GM12865 (cell line): Measurements from ENCODE around the gene GRIN2B.

Experiments used
- DNase-seq: peaks from one replicate; pipeline ENCODE4 v3.0.0; 2010; ENCODE audit warnings: low read depth
- H3K4me3 ChIP-seq: 2 replicates; pipeline ENCODE4 v1.5.1; 2011; ENCODE audit warnings: mild to moderate bottlenecking, low read depth, low read length, control low read depth
- TF ChIP-seq, protein P1 (sequence below): IDR thresholded peaks from 2 replicates; pipeline ENCODE4 v1.5.1; 2011; ENCODE audit warnings: low read length, control low read depth, low read depth, inconsistent platforms; ENCODE audit not compliant: insufficient read depth; ENCODE audit errors: missing control alignments

GRIN2B gene

DNA sequence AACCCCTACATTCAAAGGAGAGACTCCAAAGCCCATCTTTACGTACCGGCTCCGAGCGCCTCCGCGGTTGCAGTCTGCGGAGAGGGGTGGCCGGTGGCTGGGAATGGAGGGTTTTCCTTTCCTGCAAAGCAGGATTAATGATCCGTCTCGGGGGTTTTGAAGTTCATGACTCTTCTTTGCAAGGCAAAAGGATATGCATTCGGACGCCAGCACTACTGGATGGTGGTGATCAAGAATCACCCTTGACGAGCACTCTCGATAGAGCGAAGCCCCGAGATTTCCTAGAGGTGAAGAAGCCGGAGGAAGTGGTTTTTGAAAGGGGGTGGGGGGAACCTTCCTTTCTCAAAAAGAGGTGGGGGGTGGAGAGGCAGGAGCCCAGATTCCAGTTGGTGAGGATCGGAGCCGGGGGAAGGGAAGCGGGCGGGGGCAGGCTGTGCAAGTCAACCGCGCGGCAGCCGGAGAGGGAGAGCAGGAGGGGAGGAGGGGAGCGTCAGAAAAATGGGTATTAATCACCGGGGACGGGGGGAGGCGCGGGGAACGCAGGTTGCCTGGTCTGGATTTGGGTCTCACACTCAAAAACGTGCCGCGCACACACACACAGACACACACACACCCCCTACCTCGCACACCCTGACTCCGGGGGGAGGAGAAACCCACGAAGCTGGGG is at the start of gene GRIN2B:
Gene GRIN2B, minus strand, starts transcription at position 307 of the 667 bp plus-strand sequence. CDS start 115,394 bp downstream, outside the sequence.
- H3K4me3 ChIP-seq: no peak within 1 kb of the TSS
- DNase-seq: no peak
- TF ChIP-seq, protein P1, sequence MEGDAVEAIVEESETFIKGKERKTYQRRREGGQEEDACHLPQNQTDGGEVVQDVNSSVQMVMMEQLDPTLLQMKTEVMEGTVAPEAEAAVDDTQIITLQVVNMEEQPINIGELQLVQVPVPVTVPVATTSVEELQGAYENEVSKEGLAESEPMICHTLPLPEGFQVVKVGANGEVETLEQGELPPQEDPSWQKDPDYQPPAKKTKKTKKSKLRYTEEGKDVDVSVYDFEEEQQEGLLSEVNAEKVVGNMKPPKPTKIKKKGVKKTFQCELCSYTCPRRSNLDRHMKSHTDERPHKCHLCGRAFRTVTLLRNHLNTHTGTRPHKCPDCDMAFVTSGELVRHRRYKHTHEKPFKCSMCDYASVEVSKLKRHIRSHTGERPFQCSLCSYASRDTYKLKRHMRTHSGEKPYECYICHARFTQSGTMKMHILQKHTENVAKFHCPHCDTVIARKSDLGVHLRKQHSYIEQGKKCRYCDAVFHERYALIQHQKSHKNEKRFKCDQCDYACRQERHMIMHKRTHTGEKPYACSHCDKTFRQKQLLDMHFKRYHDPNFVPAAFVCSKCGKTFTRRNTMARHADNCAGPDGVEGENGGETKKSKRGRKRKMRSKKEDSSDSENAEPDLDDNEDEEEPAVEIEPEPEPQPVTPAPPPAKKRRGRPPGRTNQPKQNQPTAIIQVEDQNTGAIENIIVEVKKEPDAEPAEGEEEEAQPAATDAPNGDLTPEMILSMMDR: no peak

DNA sequence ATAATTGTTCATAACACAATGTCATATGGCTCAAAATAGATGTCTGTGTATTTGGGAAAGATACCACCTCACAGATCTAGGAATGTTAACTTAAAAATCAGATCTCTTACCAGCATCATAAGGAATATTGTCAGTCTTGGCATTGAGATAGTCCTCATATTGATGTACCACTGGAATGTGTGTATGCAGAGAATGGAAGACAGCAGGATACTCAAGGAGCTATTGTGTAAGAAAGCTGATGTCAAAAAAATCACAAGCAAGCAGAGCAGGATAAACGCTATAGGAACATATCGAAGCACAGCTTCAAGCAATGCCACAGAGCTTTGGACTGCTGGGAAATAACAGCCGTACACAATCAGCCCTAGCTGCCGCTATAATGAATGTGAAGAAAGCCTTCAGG is 45.1 kb upstream of the GRIN2B start:
- DNase-seq: no peak
- H3K4me3 ChIP-seq: no peak overlapping the region
- TF ChIP-seq, protein P1: no peak

DNA sequence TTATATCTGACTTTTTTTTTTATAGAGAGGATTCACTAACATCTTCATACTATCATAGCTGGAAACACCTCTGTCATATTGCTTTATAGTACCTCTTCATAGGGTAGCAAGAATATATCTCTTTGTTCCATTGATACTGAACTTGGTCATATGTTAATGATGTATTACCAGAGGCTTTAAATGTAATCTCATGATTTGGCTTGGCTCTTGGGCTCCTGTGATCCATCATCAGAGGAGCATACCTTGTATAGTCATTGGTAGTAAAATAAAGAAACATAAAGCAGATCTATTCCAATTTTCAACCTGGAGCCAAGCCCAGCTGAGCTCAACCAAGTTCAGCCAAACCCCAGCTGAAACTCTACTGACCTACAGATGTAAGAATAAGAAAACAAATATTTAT is 43.2 kb upstream of the GRIN2B start:
- TF ChIP-seq, protein P1: no peak
- no peak for DNase-seq
- H3K4me3 ChIP-seq: no peak overlapping the region

DNA sequence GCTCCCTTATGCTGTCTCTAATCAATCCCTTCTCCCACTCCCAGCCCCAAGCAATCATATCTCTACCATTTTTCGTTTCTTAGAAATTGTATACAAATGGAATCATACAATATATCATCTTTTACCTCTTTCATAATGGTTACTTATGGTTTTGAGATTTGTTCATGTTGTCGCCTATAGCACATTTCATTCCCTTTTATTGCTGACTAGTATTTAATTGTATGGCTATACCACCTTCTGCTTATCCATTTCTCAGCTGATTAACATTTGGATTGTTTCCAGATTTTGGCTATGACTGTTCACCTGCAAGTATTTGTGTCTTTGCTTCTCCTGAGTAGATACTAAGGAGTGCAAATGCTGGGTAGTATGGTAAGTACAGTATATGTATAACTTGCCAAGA is 36.7 kb upstream of the GRIN2B start:
- TF ChIP-seq, protein P1: no peak
- DNase-seq: no peak
- no peak overlapping the region for H3K4me3 ChIP-seq

DNA sequence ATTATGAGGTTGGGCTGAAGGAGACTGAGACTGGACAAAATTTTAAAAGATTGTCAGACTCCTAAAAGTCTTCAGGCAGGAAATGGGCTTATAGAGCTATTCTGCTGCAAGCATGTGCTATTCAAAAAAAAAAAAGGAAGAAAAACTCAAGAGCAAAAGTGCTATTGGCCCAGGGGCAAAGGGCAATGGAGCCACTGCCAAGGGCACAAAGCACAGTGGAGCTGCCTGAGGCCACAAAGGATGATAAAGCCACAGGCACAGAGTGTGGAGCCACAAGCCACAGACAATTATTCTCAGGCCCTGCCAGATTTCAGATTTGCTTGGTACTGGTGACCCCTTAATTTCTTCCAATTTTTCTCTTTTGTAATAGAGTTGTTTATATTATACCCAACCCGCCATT is 29.6 kb upstream of the GRIN2B start:
- no peak for DNase-seq
- TF ChIP-seq, protein P1: no peak
- H3K4me3 ChIP-seq: no peak overlapping the region

DNA sequence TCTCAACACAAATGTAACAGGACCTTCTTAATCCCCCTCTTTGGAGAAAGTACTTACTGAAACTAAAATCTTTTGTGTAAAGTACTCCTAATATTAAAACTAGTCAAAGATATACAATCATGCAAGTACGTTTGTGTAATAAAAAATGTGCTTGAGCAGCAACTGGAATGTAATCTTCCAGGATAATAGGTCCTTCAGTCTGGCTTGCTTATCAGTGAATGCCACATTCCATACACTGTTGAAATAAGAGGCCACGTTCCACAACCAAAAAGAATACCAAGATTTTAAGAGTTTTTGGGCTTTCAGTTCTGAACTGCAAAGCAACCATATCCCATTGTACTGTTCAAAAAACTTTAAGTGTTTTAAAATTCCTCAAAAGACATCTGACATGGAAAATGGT is 26.2 kb upstream of the GRIN2B start:
- TF ChIP-seq, protein P1: no peak
- DNase-seq: no peak
- H3K4me3 ChIP-seq: no peak overlapping the region

DNA sequence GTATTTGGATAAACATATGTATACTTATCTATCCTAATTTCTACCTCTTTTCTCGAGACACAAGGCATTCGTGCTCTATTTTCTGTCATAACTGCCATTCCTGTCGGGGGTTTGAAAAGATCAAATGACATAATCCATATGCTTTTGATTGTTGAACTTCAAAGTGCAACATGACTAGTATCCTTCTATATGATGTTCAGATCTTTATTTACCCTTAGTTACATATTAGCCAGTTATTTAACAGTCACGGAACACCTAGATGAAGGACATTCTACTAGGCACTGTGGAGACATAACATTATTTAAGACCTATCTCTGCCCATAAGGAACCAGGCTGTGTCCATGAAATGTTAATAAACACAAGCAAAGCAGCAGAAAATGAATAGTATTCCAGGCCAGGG is 11.2 kb upstream of the GRIN2B start:
- no peak for DNase-seq
- no peak overlapping the region for H3K4me3 ChIP-seq
- TF ChIP-seq, protein P1: no peak
